Measurements from ENCODE around the gene ZNF106. TPM values are rescaled to one million over a fixed set of nuclear protein-coding genes. Genes with fewer than 3 reads are reported as not detected.
A peak's percentile ranks its signal among the peaks of the same experiment; 100 is the strongest.

ZNF106 gene
- total RNA-seq, 1 experiment from 2014 or later = 28.5 TPM

- peaks cover 27 to 31% of the 10 kb centered on the region in 2 experiments for H3K4me1 ChIP-seq (ENCODE audit: control insufficient read depth in 1 of 2, insufficient read depth in 2 of 2, low read length in 2 of 2)
- ATAC-seq = no peak
- BruUV-seq (replicated peaks) = no TSS peak
- intact Hi-C loops (cut with micrococcal nuclease) = no loop called here
- CTCF ChIA-PET = no interaction called here
- H3K36me3 ChIP-seq (ENCODE audit: control insufficient read depth in 1 of 2, insufficient read depth in 2 of 2, low read length in 2 of 2) = no peaks in the 10 kb centered on the region
- H3K4me2 ChIP-seq (ENCODE audit: low read length) = peak overlapping the region; percentile 49
- peak overlapping the region; percentile 45 for H3K27ac ChIP-seq (ENCODE audit: low read depth, low read length)
- H3K4me3 ChIP-seq (replicated peaks in 1 of 2; ENCODE audit: low read depth in 1 of 2, low read length in 2 of 2) = no peak overlapping the region
- no peaks in the 10 kb centered on the region for H3K9me3 ChIP-seq (ENCODE audit: control insufficient read depth in 1 of 2, insufficient read depth in 1 of 2, low read depth in 1 of 2, low read length in 2 of 2)
- no peaks in the 10 kb centered on the region for H3K9me2 ChIP-seq (ENCODE audit: insufficient read depth)
- POLR2A ChIA-PET = no interaction called here
- no peak for TF ChIP-seq REST (IDR thresholded peaks at IDR 0.05; ENCODE audit: low read depth)
- no peak for TF ChIP-seq CBX3 (IDR thresholded peaks at IDR 0.05; ENCODE audit: low read depth)
- TF ChIP-seq, protein P1, sequence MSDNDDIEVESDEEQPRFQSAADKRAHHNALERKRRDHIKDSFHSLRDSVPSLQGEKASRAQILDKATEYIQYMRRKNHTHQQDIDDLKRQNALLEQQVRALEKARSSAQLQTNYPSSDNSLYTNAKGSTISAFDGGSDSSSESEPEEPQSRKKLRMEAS (IDR thresholded peaks at IDR 0.05) = no peak
- no peak for TF ChIP-seq SRF (IDR thresholded peaks at IDR 0.05; ENCODE audit: low read depth)
- TF ChIP-seq JUND (IDR thresholded peaks at IDR 0.05) = no peak
- no peak for TF ChIP-seq YY1 (IDR thresholded peaks at IDR 0.05; ENCODE audit: extremely low read depth, insufficient replicate concordance, low read depth, low read length)
- no peak for TF ChIP-seq ELF1 (IDR thresholded peaks at IDR 0.05; ENCODE audit: borderline replicate concordance, low read depth)
- no peak for TF ChIP-seq EZH2phosphoT487 (IDR thresholded peaks at IDR 0.05; ENCODE audit: borderline replicate concordance)
- TF ChIP-seq ZNF274 (IDR thresholded peaks at IDR 0.05; ENCODE audit: low read depth, low read length) = no peak
- 0 out of 2 replicates have a peak, but pooled peaks cover 10% of the 10 kb centered on the region for H3K79me2 ChIP-seq (ENCODE audit: insufficient read depth, low read length)
- no peak for DNase-seq (ENCODE audit: low read depth, low spot score)
- RAD21 ChIA-PET (ENCODE audit: low non-redundant PET in 1 of 2, low total read pairs in 2 of 2, uncharacterized antibody in 2 of 2, unreplicated experiment in 2 of 2) = no interaction called here
- no peak overlapping the region for H2AFZ ChIP-seq (ENCODE audit: low read depth, low read length, poor library complexity, severe bottlenecking)
- H3K9ac ChIP-seq (ENCODE audit: low read length) = no peak overlapping the region
- no peaks in the 10 kb centered on the region for H3K27me3 ChIP-seq (ENCODE audit: insufficient read depth, low read length)
- H4K20me1 ChIP-seq (ENCODE audit: insufficient read depth) = no peaks in the 10 kb centered on the region
These were observed 7.5 kb upstream of the ZNF106 start for GRCh38 chr15:42498212-42499068.
